Stimulated activated CD4-positive, alpha-beta T cell treated with anti-CD3 and anti-CD28 coated beads, Interleukin-4, amount 100 ng/mL, for 24 hours (primary cell): Measurements from ENCODE around the gene CNKSR3.
"Not testable (repeated sequence)": the region's sequence is repeated elsewhere in the genome, so short reads cannot be mapped to it uniquely, and the experiment has no call there.

Experiments used
- DNase-seq: peaks from one replicate; pipeline ENCODE4 v3.0.0-alpha.2; 2020

Gene CNKSR3

DNA sequence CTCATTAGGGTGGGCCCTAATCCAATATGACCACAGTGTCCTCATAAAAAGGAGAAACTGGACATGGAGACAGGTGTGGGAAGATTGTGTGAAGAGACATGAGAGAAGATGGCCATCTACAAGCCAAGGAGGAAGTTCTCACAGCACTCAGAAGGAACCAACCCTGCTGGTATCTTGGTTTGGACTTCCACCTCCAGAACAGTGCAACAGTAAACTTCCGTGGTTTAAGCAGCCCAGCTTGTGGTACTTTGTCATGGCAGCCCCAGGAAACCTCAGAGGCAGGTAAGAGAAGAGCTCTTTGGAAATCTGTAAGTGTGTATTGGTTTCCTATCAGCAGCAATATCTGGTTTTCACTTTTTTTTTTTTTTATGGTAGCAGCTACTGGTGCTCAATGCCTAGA is 16.5 kb upstream of the CNKSR3 start:
- no peak for DNase-seq

DNA sequence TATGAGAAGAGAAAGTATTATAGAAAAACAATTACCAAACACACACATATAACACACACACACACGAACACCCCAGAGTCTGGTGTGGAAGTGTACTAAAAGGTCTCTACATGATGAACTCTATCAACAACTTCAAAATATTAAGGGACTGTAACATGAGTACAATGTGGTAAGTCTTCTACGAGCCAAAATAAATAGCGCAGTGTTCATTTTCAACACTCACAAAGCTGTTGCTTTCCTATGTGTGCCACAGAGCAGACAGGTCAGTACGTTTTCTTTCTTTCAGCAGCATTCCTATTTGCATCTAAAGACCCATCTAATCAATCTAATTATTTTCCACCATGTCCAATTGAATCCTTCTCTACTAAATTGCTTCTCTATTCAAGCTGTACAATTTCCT is 12.1 kb upstream of the CNKSR3 start:
- no peak for DNase-seq

DNA sequence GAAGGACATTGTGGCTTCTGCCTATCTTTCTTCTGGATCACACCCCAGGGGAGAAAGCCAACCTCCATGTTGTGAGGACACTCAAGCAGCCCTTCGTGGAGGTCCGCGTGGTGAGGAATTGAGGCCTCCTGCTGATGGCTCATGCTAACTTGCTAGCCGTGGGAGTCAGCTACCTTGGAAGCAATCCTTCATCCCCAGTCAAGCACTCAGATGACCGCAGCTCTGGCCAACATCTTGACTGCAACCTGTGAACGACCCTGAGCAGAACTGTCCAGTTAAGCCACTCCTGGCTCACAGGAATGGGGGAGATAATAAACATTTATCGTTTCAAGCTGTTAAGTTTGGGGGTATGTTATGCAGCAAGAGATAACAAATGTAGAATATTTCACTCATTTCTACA is 10.9 kb upstream of the CNKSR3 start:
- DNase-seq = no peak

DNA sequence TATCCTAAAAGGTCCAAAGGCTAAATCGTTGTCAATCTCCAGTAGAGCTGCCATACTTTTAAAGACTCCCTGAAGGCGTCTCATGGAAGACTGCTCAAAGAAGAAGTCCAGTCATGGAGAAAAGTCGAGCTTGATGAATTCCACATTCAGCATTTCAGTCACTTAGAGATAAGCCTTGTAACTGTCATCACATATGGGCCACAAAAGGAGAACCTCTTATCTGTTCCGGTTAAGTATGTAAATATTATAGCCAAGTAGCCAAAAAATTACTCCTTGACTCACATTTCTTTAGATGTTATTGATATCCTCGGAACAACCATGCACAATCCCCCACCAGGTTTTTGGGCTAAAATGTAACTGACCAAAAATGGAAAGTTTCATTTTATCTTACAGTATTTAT is 9.8 kb upstream of the CNKSR3 start:
- DNase-seq = no peak

DNA sequence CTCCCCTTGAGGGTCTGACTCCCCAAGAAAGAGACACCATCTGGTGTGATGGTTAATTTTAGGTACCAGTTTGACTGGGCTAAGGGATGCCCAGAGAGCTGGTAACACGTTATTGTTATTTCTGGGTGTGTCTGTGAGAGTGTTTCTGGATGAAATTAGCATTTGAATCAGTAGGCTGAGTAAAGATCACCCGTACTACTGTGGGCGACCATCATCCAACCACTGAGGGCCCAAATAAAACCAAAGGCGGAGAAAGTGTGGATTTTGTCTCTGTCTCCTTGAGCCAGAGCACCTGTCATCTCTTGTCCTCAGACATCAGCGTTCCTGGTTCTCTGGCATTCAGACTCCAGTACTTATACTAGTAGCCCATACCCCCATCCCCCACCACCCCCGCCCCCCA is 7.9 kb upstream of the CNKSR3 start:
- no peak for DNase-seq

DNA sequence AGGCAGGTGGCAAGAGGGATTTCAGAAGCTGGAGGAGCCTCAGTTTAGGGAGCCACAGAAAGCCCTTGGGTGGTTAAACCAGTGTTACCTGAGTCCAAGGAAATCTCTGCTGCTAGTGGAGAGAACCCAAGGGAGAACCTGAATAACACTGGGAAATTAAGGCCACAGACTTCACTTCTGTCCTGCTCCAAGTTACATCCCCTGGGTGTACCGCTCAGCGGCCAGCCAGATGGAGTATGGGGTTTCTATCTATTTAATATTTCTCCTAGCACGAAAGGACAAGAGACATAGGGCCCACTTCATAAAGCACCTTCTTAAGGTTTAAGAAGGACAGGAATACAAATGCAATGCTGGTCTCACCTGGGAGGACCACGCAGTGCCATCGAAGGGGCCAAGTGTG is 5.8 kb upstream of the CNKSR3 start:
- DNase-seq = no peak

DNA sequence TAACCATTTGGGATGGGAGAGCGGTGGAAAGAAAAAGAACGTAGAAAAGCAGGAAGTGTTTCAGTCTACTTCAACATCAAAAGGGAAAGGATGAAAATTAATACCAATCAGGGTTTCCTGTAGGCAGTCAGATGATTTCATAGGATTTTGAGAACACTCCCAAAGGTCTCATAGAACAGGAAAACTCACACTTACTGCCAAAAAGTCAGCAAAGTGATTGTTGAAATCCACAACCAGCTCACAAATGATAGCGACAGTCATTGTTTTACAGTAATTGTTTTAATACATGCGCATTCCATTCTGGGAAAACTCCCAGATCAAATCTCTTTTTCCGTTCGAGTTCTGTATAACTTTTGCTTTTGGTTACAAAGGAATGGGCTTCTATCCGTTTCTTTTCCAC is 5.3 kb upstream of the CNKSR3 start:
- no peak for DNase-seq

DNA sequence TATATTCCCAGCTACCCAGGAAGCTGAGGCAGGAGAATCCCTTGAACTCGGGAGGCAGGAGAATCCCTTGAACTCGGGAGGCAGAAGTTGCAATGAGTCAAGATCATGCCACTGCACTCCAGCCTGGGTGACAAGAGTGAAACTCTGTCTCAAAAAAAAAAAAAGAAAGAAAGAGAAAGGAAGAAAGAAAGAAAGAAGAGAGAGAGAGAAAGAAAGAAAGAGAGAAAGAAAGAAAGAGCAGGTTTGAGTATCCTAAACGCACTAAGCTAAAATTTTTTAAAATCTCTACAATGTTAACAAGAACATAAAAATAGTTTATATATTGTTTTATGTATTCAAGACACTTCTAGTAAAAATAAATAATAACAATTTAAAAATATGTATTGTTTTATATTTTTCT is 4.6 kb upstream of the CNKSR3 start:
- DNase-seq = not testable (repeated sequence)

DNA sequence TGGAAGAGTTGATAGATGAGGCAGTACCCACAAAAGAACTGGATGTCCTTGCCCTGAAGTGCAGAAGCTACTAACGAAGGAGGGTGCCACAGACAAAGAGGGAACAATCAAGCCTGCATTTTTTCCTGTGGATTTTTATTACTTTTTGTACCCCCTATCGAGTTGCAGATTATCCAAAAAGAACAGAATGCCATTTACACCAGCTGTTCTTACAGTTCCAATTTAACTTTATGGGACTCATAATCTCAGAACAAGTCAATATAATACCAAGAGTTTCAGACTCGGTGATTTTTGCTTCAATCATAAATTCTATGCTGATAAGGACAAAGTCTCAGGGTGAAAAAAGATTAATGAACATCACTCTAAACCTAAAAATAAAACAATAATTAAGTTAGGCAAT is 4.0 kb upstream of the CNKSR3 start:
- DNase-seq = no peak

DNA sequence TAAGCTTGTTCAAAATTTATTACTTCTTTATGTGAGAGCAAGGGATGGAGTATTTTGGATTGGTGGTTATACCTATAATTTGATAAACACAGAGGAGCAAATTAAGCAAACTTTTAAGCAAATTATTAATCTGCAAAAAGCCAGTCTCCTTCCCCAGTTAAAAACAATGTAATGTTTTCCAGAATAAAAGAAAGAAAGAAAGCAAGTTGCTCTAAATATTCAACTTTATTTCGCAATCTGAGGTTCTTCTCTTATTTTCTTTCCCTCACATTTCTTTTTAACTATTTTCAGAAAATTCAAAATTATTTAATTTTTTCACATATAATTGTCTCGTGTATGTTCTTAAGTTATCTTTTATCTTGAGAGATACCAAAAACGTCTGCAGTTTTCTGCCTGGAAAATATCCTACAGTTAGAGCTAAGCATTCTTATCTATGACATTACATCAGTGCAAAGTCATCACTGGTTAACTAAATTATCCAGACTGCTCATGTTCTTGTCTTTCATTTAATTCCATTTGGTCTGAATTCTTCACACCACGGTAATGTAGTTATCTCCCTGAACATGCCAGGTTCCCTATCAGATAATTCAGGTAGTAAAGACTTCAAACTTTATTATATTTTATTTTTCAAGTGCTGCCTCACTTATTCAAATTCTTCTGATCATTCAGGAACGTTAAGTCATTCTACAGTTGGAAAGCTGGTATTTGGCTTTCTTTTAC is 3.3 kb upstream of the CNKSR3 start:
- no peak for DNase-seq

DNA sequence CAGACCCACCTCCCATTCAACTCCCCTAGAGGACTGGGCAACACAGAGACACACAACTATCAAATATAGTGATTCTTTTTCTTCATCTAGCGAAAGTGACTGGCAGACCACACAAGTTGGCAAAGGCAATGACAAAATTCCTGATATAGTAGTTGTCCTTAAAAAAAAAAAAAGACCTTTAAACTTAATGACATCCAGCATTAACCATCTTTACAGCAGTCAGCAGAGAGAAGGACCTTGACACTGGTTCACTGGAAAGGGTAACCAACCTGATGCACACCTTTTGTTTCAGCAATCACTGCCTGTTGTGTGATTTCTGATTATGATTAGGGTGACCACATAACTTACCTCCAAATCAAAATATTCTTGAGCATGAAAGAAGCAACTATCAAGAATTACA is 1.7 kb upstream of the CNKSR3 start:
- DNase-seq = no peak

DNA sequence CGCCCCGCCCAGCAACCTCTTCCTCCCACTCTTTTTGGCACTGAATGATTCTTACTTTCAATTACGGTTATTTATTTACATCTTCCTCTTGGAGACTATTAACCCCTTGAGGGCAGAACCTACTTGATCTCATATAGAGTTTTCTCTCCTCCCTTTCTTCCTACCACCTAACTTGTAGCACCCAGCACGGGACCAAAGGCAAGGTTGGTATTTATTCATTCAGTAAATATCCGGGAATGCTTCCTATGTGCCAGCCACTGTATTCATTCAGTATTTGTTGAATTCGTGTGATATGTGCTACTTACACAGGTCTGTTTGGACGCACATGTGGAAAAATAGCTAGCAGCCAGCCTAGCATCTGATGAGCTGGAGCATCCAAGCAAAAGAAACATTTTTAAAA is 1.3 kb upstream of the CNKSR3 start:
- DNase-seq = no peak

DNA sequence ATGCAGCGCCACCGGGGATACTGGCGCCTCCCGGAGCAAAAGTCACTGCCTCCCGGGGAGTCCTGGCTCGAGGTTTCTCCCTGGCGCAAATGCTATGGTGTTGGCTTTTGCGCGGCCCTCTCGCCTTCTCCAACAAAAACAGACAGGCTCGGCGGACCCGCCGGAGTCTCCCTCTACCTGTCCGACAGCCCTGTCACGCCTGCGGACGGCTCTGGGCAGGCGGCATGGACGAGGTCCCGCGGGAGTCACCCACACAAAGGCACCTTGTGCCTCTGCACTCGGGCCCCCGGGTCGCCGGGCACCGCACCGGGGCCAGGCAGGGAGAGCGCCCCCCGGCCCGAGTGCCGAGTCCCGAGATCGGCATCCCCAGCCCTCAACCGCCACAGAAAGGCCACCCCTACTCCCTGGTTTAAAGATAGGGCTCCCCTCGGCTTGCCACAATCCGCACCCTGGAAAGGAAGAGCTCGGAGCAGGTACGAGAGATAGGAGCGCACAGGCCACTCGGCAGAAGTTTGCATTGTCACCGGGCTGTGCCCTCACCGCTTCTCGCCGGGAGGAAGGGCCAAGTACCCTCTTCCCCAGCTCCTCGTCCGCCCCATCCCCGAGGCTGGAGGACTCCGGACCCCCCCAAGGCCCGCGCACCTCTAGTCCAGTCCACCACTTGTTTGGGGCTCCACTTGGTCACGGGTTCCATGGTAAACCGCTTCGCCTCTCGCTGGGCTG is 903 bp downstream of the CNKSR3 start:
- no peak for DNase-seq

DNA sequence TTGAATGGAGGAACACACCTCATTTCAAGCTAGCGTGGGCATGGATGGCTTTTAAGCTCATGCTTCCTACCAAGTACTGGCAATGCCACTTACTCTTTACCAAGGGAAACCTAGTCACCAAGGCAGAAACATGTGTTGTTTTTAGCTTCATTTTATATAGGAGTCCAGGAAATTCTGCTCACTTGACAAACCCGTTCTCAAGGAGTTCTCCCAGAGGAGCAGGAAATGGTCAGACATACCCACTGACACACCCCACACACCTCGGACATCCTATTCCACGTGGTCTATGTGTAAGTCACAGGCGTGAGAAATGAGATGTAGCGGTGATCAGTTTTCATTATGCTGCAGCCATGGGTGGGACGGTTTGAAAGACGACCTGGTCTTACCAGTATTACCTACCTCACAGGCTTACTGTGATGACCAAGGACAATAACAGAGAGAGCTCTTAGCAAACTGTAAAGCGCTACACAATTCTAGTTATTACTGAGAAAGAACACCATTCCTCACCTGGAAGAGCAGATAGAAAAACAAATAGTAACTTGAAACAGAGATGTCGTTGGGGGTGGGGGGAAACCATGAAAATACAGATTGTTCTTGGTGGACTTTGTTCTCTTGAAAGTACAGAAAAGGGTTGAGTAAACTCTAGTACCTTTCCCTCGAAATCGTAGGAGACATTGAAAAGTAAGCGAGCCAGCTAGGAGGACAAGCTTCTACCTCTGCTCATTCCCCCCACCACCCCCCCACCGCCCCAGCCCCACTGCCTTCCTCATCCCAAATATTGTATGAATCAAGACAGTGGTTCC is 1.7 kb downstream of the CNKSR3 start:
- no peak for DNase-seq

DNA sequence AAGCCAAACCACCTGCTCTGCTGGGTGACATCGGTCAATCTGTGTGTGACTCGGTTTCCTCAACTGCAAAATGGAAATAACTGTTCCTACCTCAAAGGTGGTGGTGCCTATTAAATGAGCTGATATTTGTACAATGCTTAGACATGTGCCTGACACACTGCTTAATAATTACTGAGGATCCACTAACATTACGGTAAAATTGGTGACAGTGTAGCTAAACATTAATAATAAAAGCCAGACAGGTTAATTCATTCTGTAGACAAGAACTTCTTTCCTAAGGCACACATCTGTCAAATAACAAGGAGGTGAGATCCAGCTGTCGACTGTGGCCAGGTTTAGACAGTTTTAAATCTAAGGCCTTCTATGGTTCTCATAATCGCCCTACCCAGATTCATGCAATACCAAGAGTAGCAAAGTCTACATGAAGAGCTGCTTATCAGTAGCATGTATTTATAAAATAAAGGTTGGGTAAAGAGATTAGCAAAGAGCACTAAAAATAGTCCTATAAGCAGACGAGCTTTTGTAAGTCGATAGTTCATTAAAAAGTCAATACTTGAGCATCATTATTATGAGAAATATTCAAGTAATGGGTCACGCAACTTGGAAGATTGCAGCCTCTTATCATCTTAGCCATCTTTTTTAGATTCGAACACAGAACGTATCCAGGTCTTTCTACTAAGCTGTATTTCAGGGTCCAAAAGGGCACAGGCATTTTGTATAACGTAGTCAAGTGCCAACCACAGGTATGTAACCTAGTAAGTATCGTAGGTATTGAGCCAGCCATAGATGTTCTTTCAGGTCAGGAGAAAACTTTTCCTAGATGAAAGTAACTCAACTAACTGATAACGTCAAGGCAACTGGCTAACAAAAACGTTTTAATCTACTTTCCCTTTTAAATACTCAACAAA is 3.2 kb downstream of the CNKSR3 start:
- DNase-seq = no peak

DNA sequence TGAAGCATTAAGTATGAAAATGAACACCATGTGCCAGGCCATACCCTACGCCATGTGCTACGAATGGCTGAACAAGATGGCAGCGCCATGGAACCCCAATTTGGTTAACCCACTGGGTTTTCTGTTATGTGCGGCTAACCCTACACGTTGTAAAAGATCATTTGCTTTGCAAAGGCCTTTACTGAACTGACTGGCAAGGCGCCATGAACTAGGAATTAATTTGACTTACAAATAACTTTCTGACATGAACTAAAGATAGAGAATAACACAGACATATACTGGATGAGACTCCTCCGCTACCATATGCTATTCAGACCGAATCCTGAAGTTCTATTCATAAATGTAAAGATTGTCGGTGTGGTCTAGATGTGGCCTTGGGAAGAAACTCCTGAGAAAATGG is 3.9 kb downstream of the CNKSR3 start:
- no peak for DNase-seq

DNA sequence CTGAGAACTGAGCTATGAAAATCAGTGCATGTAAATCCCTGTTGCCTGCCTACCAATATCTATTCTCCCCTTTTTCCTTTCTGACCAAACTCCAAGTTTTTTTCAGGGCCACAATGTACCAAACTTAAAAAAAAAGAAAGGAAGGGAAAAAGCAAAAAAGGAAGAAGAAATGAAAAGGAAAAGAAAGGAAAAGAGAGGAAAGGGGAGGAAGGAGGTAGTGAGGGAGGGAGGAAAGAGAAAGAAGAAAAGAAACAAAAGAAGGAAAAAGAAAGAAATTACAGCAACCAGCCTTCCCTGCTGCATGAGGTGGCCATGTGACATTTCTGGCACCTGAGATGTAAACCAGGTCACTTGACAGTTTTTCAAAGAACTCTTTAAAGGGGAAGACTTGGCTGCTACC is 4.4 kb downstream of the CNKSR3 start:
- no peak for DNase-seq

DNA sequence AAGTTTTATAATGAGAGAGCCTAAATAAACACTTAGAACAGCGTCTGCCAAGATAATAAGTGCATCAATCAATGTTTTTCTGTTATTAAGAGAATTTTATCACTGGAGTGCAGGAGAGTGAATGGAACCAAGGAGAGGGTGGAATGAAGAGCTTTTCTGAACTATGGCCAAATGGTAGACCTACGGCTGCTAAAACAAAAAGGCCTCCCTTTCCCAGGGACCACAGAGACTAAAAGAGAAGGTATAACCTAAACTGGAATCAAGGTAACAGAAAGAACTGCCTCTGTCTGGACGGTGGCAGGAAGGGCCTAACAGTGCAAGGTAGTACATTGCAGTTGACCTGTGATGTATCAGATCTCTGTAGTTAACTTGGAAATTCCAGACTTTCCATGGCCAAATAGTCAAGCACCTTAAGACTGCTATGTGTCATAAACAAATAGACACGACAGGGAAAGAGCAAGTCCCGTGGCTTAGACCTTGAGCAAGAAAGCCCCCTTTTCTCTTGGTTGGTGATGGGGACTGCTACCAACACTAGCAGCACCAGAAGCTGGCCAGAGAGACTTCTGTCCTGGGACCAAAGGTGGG is 5.5 kb downstream of the CNKSR3 start:
- no peak for DNase-seq

DNA sequence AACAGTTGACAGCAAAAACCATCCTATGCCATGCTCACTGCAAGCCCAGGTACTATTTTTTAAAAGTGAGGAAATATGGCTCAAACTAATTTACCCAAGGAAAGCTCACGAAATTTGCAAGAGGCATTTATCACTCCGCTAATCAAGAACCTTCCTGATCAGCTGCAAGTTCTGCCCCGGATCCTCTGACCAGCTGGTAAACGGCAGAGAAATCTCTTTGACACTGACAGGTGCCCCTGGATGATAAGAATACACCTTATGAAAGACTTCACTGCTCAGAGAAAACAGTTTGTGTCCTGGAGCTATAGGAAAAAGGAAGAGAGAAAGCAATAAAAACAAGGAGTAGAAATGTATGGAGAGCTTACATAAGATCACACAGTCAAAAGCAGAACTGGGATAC is 6.4 kb downstream of the CNKSR3 start:
- no peak for DNase-seq

DNA sequence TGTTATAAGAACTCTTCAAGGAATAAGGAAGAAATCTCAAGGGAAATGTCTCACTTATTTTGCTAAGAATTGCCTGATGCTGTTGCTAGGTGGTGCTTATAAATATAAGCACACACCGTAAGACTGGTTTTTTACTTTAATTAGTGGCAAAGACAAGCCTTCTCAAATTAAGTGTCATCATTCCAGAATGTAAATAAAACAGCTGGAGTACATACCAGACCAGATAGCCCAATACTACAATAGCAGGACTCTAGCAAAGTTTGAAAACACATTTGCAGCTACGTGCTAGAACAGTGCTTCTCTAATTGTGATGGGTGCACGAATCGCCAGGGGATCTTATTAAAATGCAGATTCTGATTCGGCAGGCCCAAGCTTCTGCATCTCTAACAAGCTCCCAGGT is 6.8 kb downstream of the CNKSR3 start:
- no peak for DNase-seq

DNA sequence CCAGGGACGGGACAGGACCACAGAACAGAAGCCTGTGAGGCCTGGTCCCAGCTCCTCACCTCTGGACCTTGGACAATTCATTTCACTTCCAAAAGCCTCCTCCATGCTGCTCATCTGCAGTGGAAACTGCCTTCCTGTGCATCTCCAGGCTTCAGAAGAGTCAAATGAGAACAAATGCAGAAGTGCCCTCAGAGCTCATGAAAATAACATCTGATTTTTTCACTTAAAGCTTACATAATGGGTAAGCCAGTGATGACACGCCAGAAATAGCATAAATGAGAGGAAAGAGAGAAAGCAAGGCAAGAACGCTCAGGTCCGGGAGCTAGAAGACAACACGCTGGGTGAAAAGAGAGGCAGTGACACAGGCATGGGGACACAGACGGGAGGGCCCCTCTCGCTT is 7.9 kb downstream of the CNKSR3 start:
- DNase-seq = no peak

DNA sequence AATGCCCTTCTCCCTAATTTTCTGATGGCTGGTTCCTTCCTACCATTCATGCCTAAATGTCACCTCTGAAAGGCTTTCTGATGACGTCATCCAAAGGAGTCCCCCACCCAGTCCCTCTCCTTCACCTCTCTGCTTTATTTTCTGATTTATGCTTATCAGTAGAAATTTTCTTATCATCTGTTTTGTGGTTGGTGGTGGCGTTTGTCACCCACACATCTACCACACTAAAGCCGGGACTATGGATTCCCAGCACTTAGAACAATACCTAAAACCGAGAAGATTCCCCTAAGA is 9.0 kb downstream of the CNKSR3 start:
- no peak for DNase-seq
